ENCODE results near the gene DNAH2. TPM values are rescaled to one million over a fixed set of nuclear protein-coding genes. Genes with fewer than 3 reads are reported as not detected.

DNAH2 gene
- total RNA-seq, 1 donor from 2014 or later, result 0.10 TPM

GRCh38 chr17:7839876-7840261 is 122.3 kb downstream of the DNAH2 start:
- DNase-seq, result no peak

- DNase-seq, result no peak
These were observed 122.9 kb downstream of the DNAH2 start for GRCh38 chr17:7840441-7840840.

DNA sequence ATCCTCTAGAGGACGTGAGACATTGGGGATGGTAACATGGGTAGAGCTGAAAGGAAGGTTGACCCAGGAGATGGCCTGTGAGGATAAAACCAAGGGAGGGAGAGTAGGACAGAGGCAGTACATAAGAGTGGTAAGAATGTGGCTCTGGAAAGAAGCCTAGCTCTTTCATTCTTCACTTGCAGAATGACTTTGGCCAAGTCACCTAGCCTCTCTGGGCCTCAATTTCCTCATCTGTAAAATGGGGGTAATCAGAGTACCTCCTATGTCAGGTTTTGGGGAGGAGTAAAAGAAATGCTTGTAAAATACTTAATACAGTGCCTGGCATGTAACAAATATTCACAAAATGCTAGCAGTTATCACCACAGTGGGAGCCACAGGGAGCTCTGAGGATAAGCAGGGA is 123.3 kb downstream of the DNAH2 start:
- no peak for DNase-seq

DNA sequence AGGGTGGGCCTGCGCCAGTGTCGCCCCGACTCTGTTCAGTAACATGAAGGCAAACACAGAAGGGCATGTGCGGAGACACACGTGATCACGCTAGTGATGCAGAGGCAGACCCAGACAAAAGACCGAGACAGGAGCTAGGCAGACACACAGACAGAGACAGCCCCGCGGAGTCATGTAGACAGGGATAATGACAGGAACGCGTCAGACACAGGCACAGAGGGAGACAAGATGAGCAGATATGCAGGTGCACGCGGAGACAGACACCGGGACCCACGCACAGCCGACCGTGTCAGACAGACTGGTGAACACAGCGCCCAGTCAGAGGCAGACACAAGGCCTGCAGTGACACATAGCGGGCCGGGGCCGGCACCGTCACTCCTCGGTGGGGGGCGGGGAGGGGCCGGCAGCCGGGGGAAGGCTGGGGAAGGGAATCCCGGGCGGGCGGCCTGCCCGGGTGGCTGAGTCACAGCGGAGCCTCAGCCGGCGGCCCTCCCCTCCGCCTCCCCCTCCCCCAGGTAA is 123.9 kb downstream of the DNAH2 start:
- DNase-seq, result peak; percentile 82

- peak; percentile 89 for DNase-seq
These were observed 124.4 kb downstream of the DNAH2 start for GRCh38 chr17:7841915-7842379.

DNA sequence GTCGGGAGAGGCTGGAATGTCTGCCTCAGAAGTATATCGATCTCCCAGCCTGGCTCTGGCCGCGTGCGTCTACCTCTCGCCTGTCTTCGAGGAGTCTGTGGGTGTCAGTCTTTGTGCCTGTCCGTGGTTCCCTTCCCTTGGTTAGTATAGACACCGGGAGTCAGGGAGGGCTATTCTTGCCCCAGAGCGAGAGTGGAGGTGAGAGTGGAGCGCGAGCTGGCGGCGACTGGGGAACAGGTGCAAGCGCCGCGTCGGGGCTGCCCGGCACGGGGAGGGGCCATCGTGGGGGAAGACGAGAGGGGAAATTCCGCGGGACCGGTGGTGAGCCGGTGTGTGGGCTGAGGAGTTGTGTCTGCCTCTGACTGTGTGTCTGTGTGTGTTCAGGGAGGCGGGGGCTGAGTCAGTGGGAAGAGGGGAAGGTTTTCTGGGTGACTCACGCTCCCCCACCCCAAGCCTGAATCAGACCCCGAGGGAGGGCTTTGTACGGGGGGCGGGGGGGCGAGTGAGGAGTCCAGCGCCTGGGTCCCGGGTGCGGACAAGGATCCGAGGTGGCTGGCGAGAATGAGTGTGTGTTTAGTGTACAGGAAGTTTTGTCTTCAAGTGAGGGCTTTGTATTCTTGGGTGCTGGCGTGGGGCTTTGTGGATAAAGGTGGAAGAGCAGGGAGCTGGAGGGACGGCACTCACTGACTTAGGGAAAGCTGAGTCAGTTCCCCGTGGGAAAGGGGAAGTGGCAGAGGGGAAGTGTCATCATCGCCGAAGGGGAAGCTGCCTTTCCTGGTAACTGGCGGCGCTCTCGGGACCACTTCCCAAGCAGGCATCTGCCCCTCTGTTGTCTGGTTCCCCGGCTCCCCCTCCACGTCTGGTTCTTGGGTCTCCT is 125.1 kb downstream of the DNAH2 start:
- DNase-seq, result peak; percentile 79

DNA sequence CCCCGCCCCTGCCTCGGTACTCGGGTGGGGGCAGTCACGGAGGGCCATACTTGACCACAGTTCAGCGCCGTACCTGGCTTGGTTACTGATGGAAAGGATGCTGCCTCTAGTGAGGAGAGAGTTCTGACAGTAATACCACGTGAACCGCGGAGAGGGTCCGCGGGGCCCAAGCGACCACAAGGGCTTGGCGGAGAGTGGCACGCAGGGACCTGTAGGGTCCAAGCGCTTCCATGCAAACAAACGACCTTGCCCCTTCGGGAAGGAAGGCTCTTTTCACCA is 125.7 kb downstream of the DNAH2 start:
- DNase-seq, result no peak

DNA sequence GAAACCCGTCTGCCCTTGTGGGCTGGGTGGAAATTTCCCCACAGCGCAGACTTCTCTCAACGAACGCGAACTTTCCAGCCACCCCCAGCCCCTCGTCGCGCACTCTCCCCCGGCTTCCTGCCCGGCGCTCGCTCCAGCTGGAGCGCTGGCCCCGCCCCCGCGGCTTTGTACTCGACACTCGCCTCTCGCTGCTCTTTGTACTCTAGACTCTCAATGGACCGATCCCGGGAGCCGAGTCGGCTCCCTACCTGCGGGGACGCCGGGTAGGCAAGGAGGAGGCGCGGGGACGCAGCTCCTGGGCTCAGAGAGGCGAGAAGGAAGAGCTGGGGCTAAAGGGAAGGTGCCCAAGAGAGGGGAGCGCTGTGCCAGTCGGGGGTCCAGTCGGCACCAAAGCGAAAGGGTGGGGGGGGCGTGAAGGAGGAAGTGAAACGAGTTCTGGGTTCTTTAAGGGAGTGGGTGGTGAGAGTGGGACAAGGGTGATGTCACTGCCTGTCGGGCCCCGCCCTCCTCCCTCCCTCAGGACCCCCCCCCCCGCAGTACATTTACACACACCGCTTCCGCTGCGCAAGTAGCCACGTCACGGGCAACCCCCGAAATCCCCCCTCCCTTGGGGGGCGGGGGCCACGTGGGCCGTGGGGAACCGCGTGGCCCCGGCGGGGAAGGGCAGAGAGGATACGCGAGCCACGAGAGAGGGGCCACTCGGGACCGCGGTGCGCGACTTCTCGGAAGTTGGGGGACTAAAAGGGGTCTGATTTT is 126.2 kb downstream of the DNAH2 start:
- DNase-seq, result peak; percentile 64

DNA sequence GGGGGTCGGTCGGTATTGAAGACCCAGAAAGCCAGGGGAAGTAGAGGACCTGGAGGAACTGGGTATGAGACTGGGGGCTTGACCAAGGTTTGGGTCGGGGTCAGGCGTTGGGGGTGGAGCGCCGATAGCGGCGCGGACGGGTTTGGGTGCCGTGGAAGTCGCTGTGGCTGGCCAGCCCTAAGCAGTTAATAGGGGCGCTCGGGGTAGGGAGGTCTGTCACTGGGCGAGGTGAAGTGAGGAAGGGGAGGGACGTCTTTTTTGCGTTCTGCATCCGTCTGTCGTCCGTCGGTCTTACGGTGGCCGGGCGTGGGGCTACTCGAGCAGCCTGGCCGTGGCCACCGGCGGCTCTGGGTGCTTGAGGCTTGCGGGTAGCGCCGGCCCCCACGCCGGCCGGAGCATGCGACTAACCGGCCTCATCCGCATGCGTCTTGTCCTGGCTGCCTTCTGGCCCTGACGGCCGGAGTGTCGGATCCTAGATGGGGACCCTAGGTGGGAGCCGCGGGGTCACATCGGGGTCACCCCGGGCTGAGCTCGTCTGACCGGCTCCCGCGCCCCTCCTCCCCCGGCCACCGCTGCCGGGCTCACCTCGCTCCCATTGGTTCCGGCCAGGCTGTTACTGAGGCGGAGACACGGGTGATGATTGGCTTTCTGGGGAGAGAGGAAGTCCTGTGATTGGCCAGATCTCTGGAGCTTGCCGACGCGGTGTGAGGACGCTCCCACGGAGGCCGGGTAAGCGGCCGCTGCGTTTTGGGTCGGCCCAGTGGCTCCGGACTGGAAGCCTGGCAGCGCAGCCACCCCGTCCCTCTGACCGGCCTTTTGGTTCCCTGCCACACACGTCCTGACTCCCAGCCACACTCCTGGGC is 127.0 kb downstream of the DNAH2 start:
- DNase-seq, result peak; percentile 90

- DNase-seq, result no peak
These were observed 128.0 kb downstream of the DNAH2 start for GRCh38 chr17:7845359-7846062.

DNA sequence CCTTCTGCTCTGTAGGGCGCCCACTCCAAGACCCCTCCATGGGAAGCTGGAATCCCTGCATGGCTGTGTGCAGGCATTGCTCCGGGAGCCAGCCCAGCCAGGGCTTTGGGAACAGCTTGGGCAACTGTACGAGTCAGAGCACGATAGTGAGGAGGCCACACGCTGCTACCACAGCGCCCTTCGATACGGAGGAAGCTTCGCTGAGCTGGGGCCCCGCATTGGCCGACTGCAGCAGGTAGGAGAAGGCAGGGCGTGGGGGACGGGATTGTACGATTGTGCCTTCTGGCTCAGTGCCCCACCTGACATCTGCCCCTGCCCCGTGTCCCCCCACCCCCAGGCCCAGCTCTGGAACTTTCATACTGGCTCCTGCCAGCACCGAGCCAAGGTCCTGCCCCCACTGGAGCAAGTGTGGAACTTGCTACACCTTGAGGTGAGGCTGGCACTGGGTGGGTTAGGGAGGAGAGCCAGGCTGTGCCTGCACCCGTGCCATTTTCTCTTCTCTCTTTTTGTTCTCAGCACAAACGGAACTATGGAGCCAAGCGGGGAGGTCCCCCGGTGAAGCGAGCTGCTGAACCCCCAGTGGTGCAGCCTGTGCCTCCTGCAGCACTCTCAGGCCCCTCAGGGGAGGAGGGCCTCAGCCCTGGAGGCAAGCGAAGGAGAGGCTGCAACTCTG is 128.7 kb downstream of the DNAH2 start:
- DNase-seq, result no peak

- DNase-seq, result no peak
These were observed 129.5 kb downstream of the DNAH2 start for GRCh38 chr17:7846765-7847661.

DNA sequence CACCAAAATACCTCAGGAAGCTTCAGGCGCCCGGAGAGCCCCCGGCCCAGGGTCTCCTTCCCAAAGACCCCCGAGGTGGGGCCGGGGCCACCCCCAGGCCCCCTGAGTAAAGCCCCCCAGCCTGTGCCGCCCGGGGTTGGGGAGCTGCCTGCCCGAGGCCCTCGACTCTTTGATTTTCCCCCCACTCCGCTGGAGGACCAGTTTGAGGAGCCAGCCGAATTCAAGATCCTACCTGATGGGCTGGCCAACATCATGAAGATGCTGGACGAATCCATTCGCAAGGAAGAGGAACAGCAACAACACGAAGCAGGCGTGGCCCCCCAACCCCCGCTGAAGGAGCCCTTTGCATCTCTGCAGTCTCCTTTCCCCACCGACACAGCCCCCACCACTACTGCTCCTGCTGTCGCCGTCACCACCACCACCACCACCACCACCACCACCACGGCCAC is 130.6 kb downstream of the DNAH2 start:
- DNase-seq, result no peak

- no peak for DNase-seq
These were observed 131.2 kb downstream of the DNAH2 start for GRCh38 chr17:7848739-7849129.

DNA sequence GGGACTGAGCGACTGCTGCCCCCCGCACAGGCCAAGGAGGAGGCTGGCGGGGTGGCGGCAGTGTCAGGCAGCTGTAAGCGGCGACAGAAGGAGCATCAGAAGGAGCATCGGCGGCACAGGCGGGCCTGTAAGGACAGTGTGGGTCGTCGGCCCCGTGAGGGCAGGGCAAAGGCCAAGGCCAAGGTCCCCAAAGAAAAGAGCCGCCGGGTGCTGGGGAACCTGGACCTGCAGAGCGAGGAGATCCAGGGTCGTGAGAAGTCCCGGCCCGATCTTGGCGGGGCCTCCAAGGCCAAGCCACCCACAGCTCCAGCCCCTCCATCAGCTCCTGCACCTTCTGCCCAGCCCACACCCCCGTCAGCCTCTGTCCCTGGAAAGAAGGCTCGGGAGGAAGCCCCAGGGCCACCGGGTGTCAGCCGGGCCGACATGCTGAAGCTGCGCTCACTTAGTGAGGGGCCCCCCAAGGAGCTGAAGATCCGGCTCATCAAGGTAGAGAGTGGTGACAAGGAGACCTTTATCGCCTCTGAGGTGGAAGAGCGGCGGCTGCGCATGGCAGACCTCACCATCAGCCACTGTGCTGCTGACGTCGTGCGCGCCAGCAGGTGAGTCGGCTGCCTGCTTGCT is 131.7 kb downstream of the DNAH2 start:
- no peak for DNase-seq

- no peak for DNase-seq
These were observed 132.4 kb downstream of the DNAH2 start for GRCh38 chr17:7849751-7850504.

DNA sequence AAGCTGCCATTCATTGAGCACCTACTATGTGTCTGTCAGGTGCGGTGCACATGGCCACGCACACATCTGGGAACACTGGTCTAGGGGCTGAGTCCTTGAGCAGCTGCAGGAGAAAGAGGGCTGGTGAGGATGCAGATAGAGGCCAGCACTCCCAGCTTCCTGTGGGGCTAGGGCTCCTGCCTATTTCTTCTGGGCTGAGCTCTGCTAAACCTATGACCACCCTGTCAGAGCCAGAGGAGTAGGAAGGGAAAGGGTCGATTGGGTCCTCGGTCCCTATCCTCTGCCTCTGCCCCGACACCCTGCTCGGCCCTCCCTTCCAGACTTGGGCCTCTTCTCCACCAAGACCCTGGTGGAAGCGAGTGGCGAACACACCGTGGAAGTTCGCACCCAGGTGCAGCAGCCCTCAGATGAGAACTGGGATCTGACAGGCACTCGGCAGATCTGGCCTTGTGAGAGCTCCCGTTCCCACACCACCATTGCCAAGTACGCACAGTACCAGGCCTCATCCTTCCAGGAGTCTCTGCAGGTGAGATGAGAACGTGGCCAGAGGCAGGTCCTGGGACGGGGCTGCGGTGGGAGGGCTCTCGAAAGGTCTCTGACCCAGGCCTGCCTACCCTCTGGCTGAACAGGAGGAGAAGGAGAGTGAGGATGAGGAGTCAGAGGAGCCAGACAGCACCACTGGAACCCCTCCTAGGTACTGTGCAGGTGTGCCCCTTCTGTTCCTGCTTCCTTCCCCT is 133.3 kb downstream of the DNAH2 start:
- no peak for DNase-seq
